Prostate gland (tissue), 2 donors: ENCODE results near the gene MAP4K3.

ENCODE experiments used
- POLR2AphosphoS5 ChIP-seq: sonication (generic); formaldehyde crosslinking; IDR thresholded peaks from one replicate; pipeline ENCODE4 v1.6.1; 2017; ENCODE audit warnings: antibody characterized with exemption
- TF ChIP-seq, protein P1 (sequence below), 4 experiments: fragments of 200-600 bp in 2 of 4; fragments of 450-650 bp in 2 of 4; sonication (generic) in 2 of 4; IDR thresholded peaks; 1 replicate in 3 of 4; 2 replicates in 1 of 4; pipeline ENCODE4 v1.5.1; 2016 to 2019; ENCODE audit warnings: antibody characterized with exemption in 4 of 4, mild to moderate bottlenecking in 2 of 4, moderate library complexity in 2 of 4

DNA sequence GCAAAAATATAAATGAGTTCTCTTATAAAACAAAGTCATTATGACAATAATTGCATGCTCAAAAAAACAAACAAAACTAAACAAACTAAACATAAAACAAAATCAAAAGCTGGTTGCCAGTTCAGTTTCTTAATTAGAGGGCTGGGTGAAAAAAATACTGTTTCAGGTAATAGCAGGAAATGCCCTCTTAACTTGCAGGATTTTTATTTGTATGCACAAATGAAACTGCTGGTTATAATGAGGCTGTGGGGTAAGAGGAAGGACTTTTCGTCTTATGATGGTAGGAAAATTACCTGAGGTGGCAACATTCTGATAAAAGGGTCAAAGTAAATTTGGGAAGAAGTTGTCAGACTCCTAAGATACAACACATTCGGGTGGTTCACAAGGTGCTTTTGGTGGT lies 171.8 kb downstream of the MAP4K3 start:
- TF ChIP-seq, protein P1, sequence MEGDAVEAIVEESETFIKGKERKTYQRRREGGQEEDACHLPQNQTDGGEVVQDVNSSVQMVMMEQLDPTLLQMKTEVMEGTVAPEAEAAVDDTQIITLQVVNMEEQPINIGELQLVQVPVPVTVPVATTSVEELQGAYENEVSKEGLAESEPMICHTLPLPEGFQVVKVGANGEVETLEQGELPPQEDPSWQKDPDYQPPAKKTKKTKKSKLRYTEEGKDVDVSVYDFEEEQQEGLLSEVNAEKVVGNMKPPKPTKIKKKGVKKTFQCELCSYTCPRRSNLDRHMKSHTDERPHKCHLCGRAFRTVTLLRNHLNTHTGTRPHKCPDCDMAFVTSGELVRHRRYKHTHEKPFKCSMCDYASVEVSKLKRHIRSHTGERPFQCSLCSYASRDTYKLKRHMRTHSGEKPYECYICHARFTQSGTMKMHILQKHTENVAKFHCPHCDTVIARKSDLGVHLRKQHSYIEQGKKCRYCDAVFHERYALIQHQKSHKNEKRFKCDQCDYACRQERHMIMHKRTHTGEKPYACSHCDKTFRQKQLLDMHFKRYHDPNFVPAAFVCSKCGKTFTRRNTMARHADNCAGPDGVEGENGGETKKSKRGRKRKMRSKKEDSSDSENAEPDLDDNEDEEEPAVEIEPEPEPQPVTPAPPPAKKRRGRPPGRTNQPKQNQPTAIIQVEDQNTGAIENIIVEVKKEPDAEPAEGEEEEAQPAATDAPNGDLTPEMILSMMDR (IDR thresholded peaks at IDR 0.05), result no peak
- no peak for TF ChIP-seq POLR2AphosphoS5
